Neural progenitor cell (in vitro differentiated cells): Measurements from ENCODE around the gene PPIB.

Experiments used
- EZH2 ChIP-seq: fragments of 200-600 bp; sonication (generic); IDR thresholded peaks from 2 replicates; pipeline ENCODE4 v1.6.1; 2017; ENCODE audit warnings: antibody characterized with exemption, mild to moderate bottlenecking, moderate library complexity
- EZH2phosphoT487 ChIP-seq: fragments of 200-600 bp; sonication (generic); IDR thresholded peaks from 2 replicates; pipeline ENCODE4 v1.6.1; 2017; ENCODE audit warnings: antibody characterized with exemption
- TF ChIP-seq, protein P1 (sequence below): fragments of 200-600 bp; sonication (generic); IDR thresholded peaks from 2 replicates; pipeline ENCODE4 v1.5.1; 2017; ENCODE audit warnings: antibody characterized with exemption, mild to moderate bottlenecking

DNA sequence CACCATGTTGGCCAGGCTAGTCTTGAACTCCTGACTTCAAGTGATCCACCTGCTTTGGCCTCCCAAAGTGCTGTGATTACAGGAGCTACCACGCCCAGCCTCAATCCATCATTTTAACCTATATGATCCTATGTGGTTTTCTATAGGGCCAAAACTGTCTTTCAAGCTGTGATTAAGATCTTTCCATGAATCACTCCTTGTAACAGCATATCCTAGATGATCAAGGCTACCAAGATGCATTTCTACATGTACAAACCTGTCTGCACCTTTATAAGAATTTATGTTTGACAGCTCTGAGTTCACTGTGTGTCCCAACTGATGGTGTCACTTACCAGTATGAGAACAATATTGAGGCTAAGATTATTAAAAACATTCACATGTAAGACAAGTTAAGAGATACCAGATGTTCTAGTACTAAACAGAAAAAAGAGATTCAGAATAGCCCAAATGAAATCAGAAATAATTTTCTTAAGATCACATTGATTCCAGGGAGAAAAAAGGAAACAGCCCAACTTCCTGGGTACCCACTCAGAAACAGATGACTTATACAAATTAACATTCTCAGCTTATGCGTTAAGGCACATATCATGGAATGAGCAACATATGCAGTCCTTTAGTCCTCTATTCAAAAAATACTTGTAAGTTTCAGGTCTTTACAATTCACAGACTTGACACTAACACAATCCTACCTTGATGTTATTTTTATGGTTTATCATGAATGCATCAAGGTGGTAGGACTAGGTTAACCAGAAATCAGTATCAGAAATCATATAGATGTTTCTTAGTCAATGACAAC lies 24.8 kb upstream of the PPIB start:
- TF ChIP-seq, protein P1, sequence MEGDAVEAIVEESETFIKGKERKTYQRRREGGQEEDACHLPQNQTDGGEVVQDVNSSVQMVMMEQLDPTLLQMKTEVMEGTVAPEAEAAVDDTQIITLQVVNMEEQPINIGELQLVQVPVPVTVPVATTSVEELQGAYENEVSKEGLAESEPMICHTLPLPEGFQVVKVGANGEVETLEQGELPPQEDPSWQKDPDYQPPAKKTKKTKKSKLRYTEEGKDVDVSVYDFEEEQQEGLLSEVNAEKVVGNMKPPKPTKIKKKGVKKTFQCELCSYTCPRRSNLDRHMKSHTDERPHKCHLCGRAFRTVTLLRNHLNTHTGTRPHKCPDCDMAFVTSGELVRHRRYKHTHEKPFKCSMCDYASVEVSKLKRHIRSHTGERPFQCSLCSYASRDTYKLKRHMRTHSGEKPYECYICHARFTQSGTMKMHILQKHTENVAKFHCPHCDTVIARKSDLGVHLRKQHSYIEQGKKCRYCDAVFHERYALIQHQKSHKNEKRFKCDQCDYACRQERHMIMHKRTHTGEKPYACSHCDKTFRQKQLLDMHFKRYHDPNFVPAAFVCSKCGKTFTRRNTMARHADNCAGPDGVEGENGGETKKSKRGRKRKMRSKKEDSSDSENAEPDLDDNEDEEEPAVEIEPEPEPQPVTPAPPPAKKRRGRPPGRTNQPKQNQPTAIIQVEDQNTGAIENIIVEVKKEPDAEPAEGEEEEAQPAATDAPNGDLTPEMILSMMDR, result no peak
- TF ChIP-seq EZH2, result no peak
- no peak for TF ChIP-seq EZH2phosphoT487
